ENCODE measurements around the gene PKNOX1.
"Not testable (repeated sequence)": the region's sequence is repeated elsewhere in the genome, so short reads cannot be mapped to it uniquely, and the experiment has no call there.

Gene PKNOX1

GRCh38 chr21:43062955-43063664 lies 88.7 kb downstream of the PKNOX1 start:
- not testable (repeated sequence) for DNase-seq

DNA sequence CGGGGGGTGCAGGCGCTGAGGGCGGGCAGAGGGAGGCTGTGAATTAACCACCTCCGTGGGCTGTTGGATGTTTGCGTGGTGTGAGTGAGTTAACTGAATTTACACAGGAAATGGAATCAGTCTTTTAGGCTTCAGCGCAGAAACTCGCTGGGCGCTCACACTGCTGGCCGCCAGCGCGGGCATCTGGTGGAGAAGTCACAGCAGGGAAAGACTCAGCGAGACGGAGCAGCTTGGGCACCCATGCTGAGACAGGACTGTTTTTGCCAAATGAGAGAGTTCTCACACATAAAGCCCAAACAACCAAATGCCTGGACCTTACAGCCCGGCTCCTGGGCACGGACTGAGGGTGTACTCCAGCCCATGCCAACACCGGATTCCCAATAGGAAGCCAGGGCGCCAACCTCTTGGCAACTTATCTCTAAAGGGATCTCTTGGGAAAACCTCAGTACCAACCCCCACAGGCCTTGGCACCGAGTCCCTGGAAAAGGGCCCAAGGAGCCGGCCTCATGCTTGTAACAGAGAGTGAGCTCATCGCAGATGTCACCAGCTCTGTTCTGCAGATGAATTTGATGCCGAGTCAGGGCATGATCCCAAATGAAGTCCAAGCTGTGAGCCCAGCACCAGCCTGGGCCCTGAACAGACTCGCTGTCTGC lies 90.0 kb downstream of the PKNOX1 start:
- DNase-seq, result not testable (repeated sequence)

DNA sequence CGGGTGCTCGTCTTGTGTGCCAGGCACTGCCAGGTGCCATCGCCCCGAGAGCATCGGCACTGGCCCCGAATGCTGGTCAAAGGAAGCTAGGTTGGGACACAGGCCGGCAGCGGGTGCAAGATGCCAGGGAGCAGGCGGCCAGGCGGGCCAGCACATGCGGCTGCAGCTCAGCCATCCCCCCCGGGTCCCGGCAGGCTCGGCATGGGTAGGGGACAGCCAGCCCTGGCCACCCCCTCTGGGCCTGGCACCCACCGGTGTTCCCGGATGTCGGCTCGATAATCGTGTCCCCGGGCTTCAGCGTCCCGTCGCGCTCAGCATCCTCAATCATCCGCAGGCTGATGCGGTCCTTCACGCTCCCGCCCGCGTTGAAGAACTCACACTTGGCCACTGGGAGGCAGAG lies 91.6 kb downstream of the PKNOX1 start:
- not testable (repeated sequence) for DNase-seq

DNA sequence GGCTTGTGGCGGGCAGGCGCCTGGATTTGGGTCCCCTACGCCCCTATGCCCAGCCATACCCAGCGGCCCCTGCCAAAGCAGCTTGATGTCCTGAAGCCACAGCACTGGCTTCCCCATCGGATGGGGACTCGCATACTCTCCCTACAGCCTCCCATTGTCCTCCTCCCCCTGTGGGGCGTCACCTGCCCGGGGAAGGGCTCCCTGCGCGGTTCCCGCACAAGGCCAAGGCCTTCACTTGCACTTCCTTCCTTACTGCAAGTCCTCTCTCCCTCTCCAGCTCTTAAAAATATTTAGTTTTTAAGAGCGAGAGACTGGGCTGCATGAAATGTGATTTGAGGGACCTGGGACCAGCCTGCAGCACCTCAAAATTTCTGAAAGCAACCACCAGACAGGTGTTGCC lies 92.3 kb downstream of the PKNOX1 start:
- not testable (repeated sequence) for DNase-seq

DNA sequence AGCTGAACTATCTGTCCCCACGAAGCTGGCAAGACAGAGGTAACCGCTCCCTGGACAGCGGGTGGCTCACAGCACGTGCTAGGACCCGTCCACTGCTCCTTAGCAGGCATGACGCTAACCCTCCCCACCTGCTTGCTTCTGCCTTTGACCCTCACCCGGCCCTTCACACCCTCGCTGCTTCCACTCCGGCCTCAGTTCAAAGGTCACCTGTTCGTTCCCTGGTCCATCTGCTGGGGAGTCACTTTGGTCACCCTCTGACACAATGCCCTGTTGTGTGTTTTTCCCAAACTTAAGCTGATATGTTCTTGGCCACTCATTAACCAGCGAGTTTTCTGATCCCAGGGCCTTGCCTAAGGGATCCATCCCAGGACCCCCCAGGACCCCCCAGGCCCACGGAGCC lies 93.7 kb downstream of the PKNOX1 start:
- not testable (repeated sequence) for DNase-seq

DNA sequence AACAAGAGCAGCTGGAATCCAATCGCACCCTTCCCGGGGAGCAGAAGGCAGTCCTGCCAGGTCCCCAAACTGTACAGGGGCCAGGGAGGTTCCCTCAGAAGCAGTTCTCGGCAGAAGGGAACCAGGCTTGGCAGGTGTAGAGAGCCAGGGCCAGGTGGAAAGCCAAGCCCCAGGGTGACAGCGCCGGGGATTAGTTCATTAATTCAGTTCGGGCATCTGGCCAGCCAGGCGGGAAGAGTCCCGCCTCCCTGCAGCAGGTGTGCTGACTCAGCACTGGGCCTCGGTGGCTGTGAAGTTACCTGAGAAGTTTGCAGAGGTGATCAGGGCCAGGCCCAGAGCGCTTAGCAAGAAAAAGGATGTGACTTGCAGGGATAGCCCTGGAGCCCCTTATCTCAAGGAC lies 95.3 kb downstream of the PKNOX1 start:
- not testable (repeated sequence) for DNase-seq

DNA sequence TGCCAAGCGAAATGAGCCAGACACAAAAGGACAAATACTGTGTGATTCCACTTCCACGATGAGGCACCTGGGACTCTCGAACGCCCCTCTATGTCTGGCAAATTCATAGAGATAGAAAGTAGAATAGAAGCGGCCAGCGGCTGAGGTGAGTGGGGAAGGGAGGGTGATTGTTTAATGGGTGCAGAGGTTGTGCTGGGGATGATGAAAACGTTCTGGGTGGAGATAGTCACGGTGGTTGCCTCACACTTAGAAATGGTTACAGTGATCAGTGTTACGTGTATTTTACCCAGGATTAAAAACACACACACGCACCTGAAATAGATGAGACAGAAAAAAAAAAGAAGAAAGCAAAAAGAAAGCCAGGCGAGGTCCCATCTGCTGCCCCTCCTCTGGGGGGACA lies 98.4 kb downstream of the PKNOX1 start:
- not testable (repeated sequence) for DNase-seq

GRCh38 chr21:43074401-43075169 lies 100.2 kb downstream of the PKNOX1 start:
- not testable (repeated sequence) for DNase-seq

GRCh38 chr21:43075170-43076022 lies 101.0 kb downstream of the PKNOX1 start, which contains the start of gene CBS:
Gene CBS (minus strand): TSS chr21:43075835. CDS start chr21:43072193, 3,642 bp downstream.
- not testable (repeated sequence) for DNase-seq

DNA sequence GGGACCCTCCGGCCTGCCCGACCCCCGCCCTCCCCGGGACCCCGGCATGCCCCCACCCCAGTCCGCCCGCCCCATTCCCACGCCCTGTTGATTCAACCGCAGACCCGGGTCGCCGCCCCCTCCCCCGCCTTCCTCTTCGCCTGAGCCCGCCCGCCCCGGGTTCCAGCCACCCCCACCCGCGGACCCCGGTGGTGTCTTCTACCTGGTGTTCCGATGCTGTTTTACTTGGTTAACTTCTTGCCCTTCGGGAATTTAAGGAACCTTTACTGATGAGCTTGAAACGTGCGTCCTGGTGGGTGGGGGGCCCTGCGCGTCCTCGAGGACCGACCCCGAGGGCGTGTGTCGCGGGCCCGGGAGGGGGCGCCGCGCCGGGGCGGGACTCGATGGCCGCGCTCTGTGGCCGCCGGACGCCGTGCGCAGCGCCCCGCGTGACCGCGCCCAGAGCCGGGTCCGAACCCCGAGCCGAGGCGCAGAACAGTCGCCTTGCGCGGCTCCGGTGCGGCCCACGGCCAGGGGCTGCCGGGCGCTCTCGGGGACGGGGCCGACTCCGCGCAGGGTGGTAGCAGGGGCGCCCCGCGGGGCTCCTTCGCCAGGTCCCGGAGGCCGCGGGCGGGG lies 101.8 kb downstream of the PKNOX1 start:
- not testable (repeated sequence) for DNase-seq

DNA sequence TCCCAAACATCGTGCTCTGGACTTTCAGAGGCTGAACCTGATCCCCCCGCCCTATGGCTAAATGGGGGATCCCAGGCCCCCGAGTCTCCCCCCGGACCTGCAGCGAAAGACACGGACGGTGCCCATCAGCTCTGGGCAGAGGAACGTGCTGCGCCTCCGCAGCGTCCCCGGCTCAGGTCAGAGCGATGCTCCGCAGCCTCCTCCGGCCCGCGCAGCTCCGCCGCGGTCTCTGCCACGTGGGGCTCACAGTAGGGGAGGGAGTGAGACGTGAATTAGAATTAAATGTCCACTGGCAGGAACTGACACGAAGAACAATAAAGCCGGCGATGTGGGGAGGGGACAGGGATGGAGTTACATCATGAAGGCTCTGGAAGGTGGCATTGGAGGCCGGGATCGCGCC lies 102.3 kb downstream of the PKNOX1 start:
- DNase-seq, result not testable (repeated sequence)

- DNase-seq, result not testable (repeated sequence)
These were observed 108.4 kb downstream of the PKNOX1 start for GRCh38 chr21:43082587-43083300.

Measured in T1000 (cell line).